Measurements from ENCODE around the gene ROBO1. TPM values are rescaled to one million over a fixed set of nuclear protein-coding genes. Genes with fewer than 3 reads are reported as not detected.

The ROBO1 gene
- total RNA-seq, 1 donor from 2014 or later: 27.1 TPM

GRCh38 chr3:79200456-79200855 is 567.3 kb downstream of the ROBO1 start:
- no peak for TF ChIP-seq CTCF (IDR thresholded peaks at IDR 0.05)
- intact Hi-C loops (cut with DNase I): no loop called here
- H3K9me3 ChIP-seq: no peaks in the 10 kb centered on the region
- DNase-seq (no peak), ATAC-seq (no peak)
- no peaks in the 10 kb centered on the region for H3K36me3 ChIP-seq
- H3K27ac ChIP-seq: no peak overlapping the region
- H3K4me3 ChIP-seq: no peak overlapping the region
- H3K27me3 ChIP-seq: no peaks in the 10 kb centered on the region
- H3K4me1 ChIP-seq: no peaks in the 10 kb centered on the region

GRCh38 chr3:79199966-79200365 is 567.8 kb downstream of the ROBO1 start:
- Histone ChIP-seq H3K4me1 (no peaks in the 10 kb centered on the region), H3K4me3 (no peak overlapping the region), H3K36me3 (no peaks in the 10 kb centered on the region), H3K27ac (no peak overlapping the region), H3K9me3 (no peaks in the 10 kb centered on the region), H3K27me3 (no peaks in the 10 kb centered on the region)
- ATAC-seq (no peak), DNase-seq (no peak)
- no peak for TF ChIP-seq CTCF (IDR thresholded peaks at IDR 0.05)
- intact Hi-C loops (cut with DNase I): no loop called here

GRCh38 chr3:79187426-79187825 is 580.4 kb downstream of the ROBO1 start:
- H3K9me3 ChIP-seq: no peaks in the 10 kb centered on the region
- intact Hi-C loops (cut with DNase I): no loop called here
- H3K4me1 ChIP-seq: no peaks in the 10 kb centered on the region
- H3K27me3 ChIP-seq: no peaks in the 10 kb centered on the region
- no peak for ATAC-seq
- H3K27ac ChIP-seq: no peak overlapping the region
- DNase-seq: no peak
- no peak overlapping the region for H3K4me3 ChIP-seq
- no peaks in the 10 kb centered on the region for H3K36me3 ChIP-seq
- TF ChIP-seq CTCF (IDR thresholded peaks at IDR 0.05): no peak

- Histone ChIP-seq H3K4me3 (no peak overlapping the region), H3K36me3 (no peaks in the 10 kb centered on the region), H3K4me1 (no peaks in the 10 kb centered on the region), H3K27me3 (no peaks in the 10 kb centered on the region), H3K27ac (no peak overlapping the region), H3K9me3 (no peaks in the 10 kb centered on the region)
- ATAC-seq: no peak
- TF ChIP-seq CTCF (IDR thresholded peaks at IDR 0.05): no peak
- intact Hi-C loops (cut with DNase I): no loop called here
- DNase-seq: no peak
Observed at GRCh38 chr3:79184251-79184650, 583.5 kb downstream of the ROBO1 start.

GRCh38 chr3:79183496-79183895 is 584.3 kb downstream of the ROBO1 start:
- no peak for TF ChIP-seq CTCF (IDR thresholded peaks at IDR 0.05)
- no peaks in the 10 kb centered on the region for H3K27me3 ChIP-seq
- intact Hi-C loops (cut with DNase I): no loop called here
- DNase-seq (no peak), ATAC-seq (no peak)
- no peaks in the 10 kb centered on the region for H3K9me3 ChIP-seq
- no peak overlapping the region for H3K4me3 ChIP-seq
- no peak overlapping the region for H3K27ac ChIP-seq
- no peaks in the 10 kb centered on the region for H3K4me1 ChIP-seq
- no peaks in the 10 kb centered on the region for H3K36me3 ChIP-seq

- Histone ChIP-seq H3K4me1 (no peaks in the 10 kb centered on the region), H3K27me3 (no peaks in the 10 kb centered on the region), H3K4me3 (no peak overlapping the region), H3K27ac (no peak overlapping the region), H3K36me3 (no peaks in the 10 kb centered on the region), H3K9me3 (no peaks in the 10 kb centered on the region)
- ATAC-seq (no peak), DNase-seq (no peak)
- intact Hi-C loops (cut with DNase I): no loop called here
- TF ChIP-seq CTCF (IDR thresholded peaks at IDR 0.05): no peak
Observed at GRCh38 chr3:79178471-79179180, 589.2 kb downstream of the ROBO1 start.

All from upper lobe of right lung (tissue), 1 donor.